Measurements from ENCODE around the gene INO80E.

DNA sequence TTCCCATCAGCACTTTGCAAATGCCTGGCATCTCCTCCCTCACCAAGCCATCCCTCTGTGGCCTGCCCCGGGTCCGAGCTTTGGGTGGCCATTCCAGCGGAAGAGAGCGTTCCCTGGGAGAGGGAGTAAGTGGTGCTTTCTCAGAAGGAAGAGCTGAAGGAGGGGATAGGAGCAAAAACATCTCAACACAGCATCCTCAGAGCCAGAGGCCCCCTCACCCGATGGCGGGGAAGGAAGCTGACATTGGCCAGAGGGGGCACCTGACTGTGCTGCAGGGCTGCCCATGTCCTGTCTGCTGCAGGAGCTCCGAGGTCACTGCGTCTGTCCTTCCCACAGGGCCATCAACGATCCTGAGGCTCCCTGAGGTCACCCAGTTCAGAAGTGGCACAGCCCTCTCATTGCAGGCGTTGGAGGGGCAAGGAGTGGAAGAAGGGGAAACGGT is 35.5 kb downstream of the INO80E start:
- TF ChIP-seq, protein P1, sequence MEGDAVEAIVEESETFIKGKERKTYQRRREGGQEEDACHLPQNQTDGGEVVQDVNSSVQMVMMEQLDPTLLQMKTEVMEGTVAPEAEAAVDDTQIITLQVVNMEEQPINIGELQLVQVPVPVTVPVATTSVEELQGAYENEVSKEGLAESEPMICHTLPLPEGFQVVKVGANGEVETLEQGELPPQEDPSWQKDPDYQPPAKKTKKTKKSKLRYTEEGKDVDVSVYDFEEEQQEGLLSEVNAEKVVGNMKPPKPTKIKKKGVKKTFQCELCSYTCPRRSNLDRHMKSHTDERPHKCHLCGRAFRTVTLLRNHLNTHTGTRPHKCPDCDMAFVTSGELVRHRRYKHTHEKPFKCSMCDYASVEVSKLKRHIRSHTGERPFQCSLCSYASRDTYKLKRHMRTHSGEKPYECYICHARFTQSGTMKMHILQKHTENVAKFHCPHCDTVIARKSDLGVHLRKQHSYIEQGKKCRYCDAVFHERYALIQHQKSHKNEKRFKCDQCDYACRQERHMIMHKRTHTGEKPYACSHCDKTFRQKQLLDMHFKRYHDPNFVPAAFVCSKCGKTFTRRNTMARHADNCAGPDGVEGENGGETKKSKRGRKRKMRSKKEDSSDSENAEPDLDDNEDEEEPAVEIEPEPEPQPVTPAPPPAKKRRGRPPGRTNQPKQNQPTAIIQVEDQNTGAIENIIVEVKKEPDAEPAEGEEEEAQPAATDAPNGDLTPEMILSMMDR (IDR thresholded peaks at IDR 0.05), result no peak
- TF ChIP-seq POLR2A (IDR thresholded peaks at IDR 0.05), result no peak

All from body of pancreas (tissue), 4 donors.